ENCODE measurements around the gene CANT1. TPM values are rescaled to one million over a fixed set of nuclear protein-coding genes. Genes with fewer than 3 reads are reported as not detected.

The CANT1 gene
- total and polyA plus RNA-seq, 2 experiments from 2014 or later: 33.0 to 36.1 TPM

- H3K79me2 ChIP-seq: no peaks in the 10 kb centered on the region
- no peaks in the 10 kb centered on the region for H3K36me3 ChIP-seq (replicated peaks; ENCODE audit: insufficient read depth, low read depth)
- H2AFZ ChIP-seq: no peak overlapping the region
- no peaks in the 10 kb centered on the region for H4K20me1 ChIP-seq (ENCODE audit: insufficient read depth, poor library complexity, severe bottlenecking)
- H3K27me3 ChIP-seq: no peaks in the 10 kb centered on the region
- H3K9me3 ChIP-seq (ENCODE audit: low read depth): no peaks in the 10 kb centered on the region
- H3K27ac ChIP-seq: no peak overlapping the region
- 75% methylated on average over 15 of the region's 15 CpGs for WGBS (ENCODE audit: low lambda C conversion rate, missing lambda C conversion rate)
- TF ChIP-seq EZH2phosphoT487 (IDR thresholded peaks at IDR 0.05; ENCODE audit: low read depth, severe bottlenecking, unreplicated experiment) (no peak), EZH2 (IDR thresholded peaks at IDR 0.05; ENCODE audit: borderline replicate concordance) (no peak)
- TF ChIP-seq, protein P1, sequence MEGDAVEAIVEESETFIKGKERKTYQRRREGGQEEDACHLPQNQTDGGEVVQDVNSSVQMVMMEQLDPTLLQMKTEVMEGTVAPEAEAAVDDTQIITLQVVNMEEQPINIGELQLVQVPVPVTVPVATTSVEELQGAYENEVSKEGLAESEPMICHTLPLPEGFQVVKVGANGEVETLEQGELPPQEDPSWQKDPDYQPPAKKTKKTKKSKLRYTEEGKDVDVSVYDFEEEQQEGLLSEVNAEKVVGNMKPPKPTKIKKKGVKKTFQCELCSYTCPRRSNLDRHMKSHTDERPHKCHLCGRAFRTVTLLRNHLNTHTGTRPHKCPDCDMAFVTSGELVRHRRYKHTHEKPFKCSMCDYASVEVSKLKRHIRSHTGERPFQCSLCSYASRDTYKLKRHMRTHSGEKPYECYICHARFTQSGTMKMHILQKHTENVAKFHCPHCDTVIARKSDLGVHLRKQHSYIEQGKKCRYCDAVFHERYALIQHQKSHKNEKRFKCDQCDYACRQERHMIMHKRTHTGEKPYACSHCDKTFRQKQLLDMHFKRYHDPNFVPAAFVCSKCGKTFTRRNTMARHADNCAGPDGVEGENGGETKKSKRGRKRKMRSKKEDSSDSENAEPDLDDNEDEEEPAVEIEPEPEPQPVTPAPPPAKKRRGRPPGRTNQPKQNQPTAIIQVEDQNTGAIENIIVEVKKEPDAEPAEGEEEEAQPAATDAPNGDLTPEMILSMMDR (IDR thresholded peaks at IDR 0.05; ENCODE audit: poor library complexity): no peak
- peaks cover 7% of the 10 kb centered on the region for H3K4me1 ChIP-seq (ENCODE audit: insufficient read depth)
- H3K9me2 ChIP-seq (replicated peaks; ENCODE audit: insufficient read depth): no peaks in the 10 kb centered on the region
- no peak for DNase-seq (ENCODE audit: low spot score)
- no peak overlapping the region for H3K4me2 ChIP-seq
- no peak overlapping the region for H3K4me3 ChIP-seq
Measured at GRCh38 chr17:79045001-79045729, 35.6 kb upstream of the CANT1 start.

DNA sequence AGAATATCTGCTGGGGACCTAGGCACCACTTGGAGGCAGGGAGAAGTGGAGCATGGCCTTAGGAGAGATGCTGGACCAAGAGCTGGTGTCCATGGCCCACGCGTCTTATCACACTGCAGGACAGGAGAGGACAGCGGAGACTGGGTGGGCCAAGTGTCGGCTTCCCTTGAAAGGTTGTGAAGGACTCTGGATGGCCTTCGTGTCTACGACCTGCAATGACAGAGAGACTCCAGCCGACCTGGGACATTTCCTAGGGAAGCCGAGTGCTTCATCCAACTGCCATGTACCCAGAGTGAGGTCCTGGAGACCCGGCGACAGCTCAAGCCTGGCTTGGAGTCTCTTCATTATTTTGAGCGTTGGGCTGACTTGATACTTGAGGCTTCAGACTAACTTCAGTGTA lies 34.9 kb upstream of the CANT1 start:
- Histone ChIP-seq H3K4me1 (ENCODE audit: insufficient read depth) (peaks cover 7% of the 10 kb centered on the region), H3K4me3 (no peak overlapping the region), H4K20me1 (ENCODE audit: insufficient read depth, poor library complexity, severe bottlenecking) (no peaks in the 10 kb centered on the region), H3K79me2 (no peaks in the 10 kb centered on the region), H3K9me2 (replicated peaks; ENCODE audit: insufficient read depth) (no peaks in the 10 kb centered on the region), H3K9me3 (ENCODE audit: low read depth) (no peaks in the 10 kb centered on the region), H3K36me3 (replicated peaks; ENCODE audit: insufficient read depth, low read depth) (no peaks in the 10 kb centered on the region), H3K4me2 (no peak overlapping the region), H3K27ac (no peak overlapping the region), H2AFZ (no peak overlapping the region), H3K27me3 (no peaks in the 10 kb centered on the region)
- WGBS (ENCODE audit: low lambda C conversion rate, missing lambda C conversion rate): 92% methylated on average over 11 of the region's 11 CpGs
- DNase-seq (ENCODE audit: low spot score): no peak
- TF ChIP-seq, protein P1 (IDR thresholded peaks at IDR 0.05; ENCODE audit: poor library complexity): no peak
- TF ChIP-seq EZH2 (IDR thresholded peaks at IDR 0.05; ENCODE audit: borderline replicate concordance): no peak
- no peak for TF ChIP-seq EZH2phosphoT487 (IDR thresholded peaks at IDR 0.05; ENCODE audit: low read depth, severe bottlenecking, unreplicated experiment)

- H4K20me1 ChIP-seq (ENCODE audit: insufficient read depth, poor library complexity, severe bottlenecking): no peaks in the 10 kb centered on the region
- no peaks in the 10 kb centered on the region for H3K9me3 ChIP-seq (ENCODE audit: low read depth)
- no peaks in the 10 kb centered on the region for H3K79me2 ChIP-seq
- DNase-seq (ENCODE audit: low spot score): no peak
- H3K4me2 ChIP-seq: no peak overlapping the region
- no peak overlapping the region for H3K27ac ChIP-seq
- no peak overlapping the region for H2AFZ ChIP-seq
- no peak overlapping the region for H3K4me3 ChIP-seq
- 70% methylated on average over 11 of the region's 12 CpGs for WGBS (ENCODE audit: low lambda C conversion rate, missing lambda C conversion rate)
- TF ChIP-seq EZH2 (IDR thresholded peaks at IDR 0.05; ENCODE audit: borderline replicate concordance): no peak
- TF ChIP-seq, protein P1 (IDR thresholded peaks at IDR 0.05; ENCODE audit: poor library complexity): no peak
- no peak for TF ChIP-seq EZH2phosphoT487 (IDR thresholded peaks at IDR 0.05; ENCODE audit: low read depth, severe bottlenecking, unreplicated experiment)
- H3K9me2 ChIP-seq (replicated peaks; ENCODE audit: insufficient read depth): no peaks in the 10 kb centered on the region
- H3K27me3 ChIP-seq: no peaks in the 10 kb centered on the region
- H3K4me1 ChIP-seq (ENCODE audit: insufficient read depth): peaks cover 7% of the 10 kb centered on the region
- no peaks in the 10 kb centered on the region for H3K36me3 ChIP-seq (replicated peaks; ENCODE audit: insufficient read depth, low read depth)
Measured at GRCh38 chr17:79043931-79044320, 34.4 kb upstream of the CANT1 start.

Measured in hepatocyte (in vitro differentiated cells).